BJ (cell line): ENCODE data around the gene EHBP1L1. TPM values are rescaled to one million over a fixed set of nuclear protein-coding genes. Genes with fewer than 3 reads are reported as not detected.

Experiments
- CTCF ChIA-PET: fragments of 350-600 bp; formaldehyde crosslinking; extraction: SDS; loops from one replicate; lab custom pipeline; 2021; ENCODE audit warnings: antibody characterized with exemption, inconsistent platforms; lab: Yijun Ruan, JAX
- POLR2A ChIA-PET: fragments of 300-600 bp; sonication (Branson Sonifier 250); formaldehyde crosslinking; extraction: SDS; loops from one replicate; lab custom pipeline; 2021; ENCODE audit warnings: antibody characterized with exemption; lab: Charles Lee
- DNase-seq: peaks from one replicate; pipeline ENCODE4 v3.0.0-alpha.2; 2011; ENCODE audit warnings: low read depth
- H3K27me3 ChIP-seq: 2 replicates; pipeline ENCODE4 v1.6.0; 2011; ENCODE audit warnings: low read length; ENCODE audit not compliant: control insufficient read depth, insufficient read depth
- H3K36me3 ChIP-seq: 2 replicates; pipeline ENCODE4 v1.5.1; 2011; ENCODE audit warnings: low read length; ENCODE audit not compliant: control insufficient read depth, insufficient read depth
- H3K4me3 ChIP-seq: 2 replicates; pipeline ENCODE4 v1.5.1; 2011; ENCODE audit warnings: low read depth, mild to moderate bottlenecking, control low read depth, low read length
- CTCF ChIP-seq: IDR thresholded peaks from 2 replicates; pipeline ENCODE4 v1.5.1; 2011; ENCODE audit warnings: low read depth, mild to moderate bottlenecking, control low read depth, inconsistent platforms, low read length, moderate library complexity; ENCODE audit not compliant: insufficient read depth
- polyA plus RNA-seq: library from polyadenylated mRNA; depleted of rRNA; stranded (reverse); fragments of >200 nt; gene quantifications from 2 replicates; pipeline ENCODE4 v1.2.3, GENCODE V29; 2011

Gene EHBP1L1
- polyA plus RNA-seq, 1 experiment = 30.9 TPM

- no peak for DNase-seq
- ChIA-PET POLR2A (interaction anchor here (0.6 kb wide), 1 partner anchor 160 kb away, joined by 3 read pairs; no protein-coding TSS in a partner anchor), CTCF (interaction anchor here (0.7 kb wide), 1 partner anchor 27 kb away, joined by 3 read pairs; no protein-coding TSS in a partner anchor)
- peaks cover 28% of the 10 kb centered on the region for H3K36me3 ChIP-seq
- H3K27me3 ChIP-seq = no peaks in the 10 kb centered on the region
- TF ChIP-seq CTCF = no peak
- H3K4me3 ChIP-seq = no peak overlapping the region
Measured at GRCh38 chr11:65578667-65579066, 2.8 kb downstream of the EHBP1L1 start.

DNA sequence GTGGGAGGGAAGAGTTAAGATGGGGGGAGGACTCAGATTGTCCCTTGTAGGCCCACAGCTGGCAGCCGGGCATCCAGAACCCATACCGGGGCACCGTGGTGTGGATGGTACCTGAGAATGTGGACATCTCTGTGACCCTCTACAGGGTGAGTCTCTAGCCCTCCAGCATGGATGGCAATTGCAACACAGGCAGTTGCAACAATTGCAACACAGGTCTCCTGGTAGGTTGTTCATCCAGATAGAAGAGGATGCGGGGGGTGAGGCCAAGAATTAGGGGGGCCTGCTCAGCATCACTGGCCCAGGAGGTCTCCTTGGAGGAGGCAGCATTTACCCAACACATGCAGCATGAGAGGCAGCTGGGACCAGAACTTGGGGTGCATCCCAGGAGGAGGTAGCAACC lies 3.4 kb downstream of the EHBP1L1 start:
- H3K36me3 ChIP-seq = peaks cover 28% of the 10 kb centered on the region
- POLR2A ChIA-PET = no interaction called here
- TF ChIP-seq CTCF = no peak
- CTCF ChIA-PET = no interaction called here
- no peaks in the 10 kb centered on the region for H3K27me3 ChIP-seq
- DNase-seq = no peak
- H3K4me3 ChIP-seq = no peak overlapping the region

DNA sequence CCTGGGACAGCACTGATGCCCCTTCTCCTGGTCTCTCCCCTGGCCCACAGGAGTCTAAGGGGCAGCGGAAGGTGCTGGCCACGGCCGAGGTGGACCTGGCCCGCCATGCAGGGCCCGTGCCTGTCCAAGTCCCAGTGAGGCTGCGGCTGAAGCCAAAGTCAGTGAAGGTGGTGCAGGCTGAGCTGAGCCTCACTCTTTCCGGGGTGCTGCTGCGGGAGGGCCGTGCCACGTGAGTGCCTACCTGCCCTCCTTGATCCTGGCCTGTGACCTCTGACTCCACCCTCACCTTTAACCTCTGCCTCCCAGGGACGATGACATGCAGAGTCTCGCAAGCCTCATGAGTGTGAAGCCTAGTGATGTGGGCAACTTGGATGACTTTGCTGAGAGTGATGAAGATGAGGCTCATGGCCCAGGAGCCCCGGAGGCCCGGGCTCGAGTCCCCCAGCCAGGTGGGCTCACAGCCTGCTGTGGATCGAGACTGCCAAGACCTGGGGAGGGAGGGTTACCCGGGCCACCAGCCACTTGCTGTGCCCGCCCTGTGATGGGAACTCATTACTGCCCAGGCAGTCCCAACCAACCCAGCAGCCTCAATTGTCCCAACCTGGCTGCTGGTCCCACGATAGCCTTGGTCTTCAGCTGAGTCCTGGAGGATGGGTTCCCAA lies 4.3 kb downstream of the EHBP1L1 start:
- no peak overlapping the region for H3K4me3 ChIP-seq
- peaks cover 28% of the 10 kb centered on the region for H3K36me3 ChIP-seq
- DNase-seq = no peak
- ChIA-PET CTCF (interaction anchor here (0.5 to 1.4 kb wide), 2 partner anchors 13 to 40 kb away, joined by 3 to 4 read pairs; no protein-coding TSS in a partner anchor), POLR2A (no interaction called here)
- no peaks in the 10 kb centered on the region for H3K27me3 ChIP-seq
- no peak for TF ChIP-seq CTCF

- ChIA-PET POLR2A (no interaction called here), CTCF (interaction anchor here (0.5 to 1.4 kb wide), 2 partner anchors 14 to 40 kb away, joined by 3 to 4 read pairs; no protein-coding TSS in a partner anchor)
- peaks cover 30% of the 10 kb centered on the region for H3K36me3 ChIP-seq
- H3K27me3 ChIP-seq = no peaks in the 10 kb centered on the region
- TF ChIP-seq CTCF = no peak
- no peak overlapping the region for H3K4me3 ChIP-seq
- no peak for DNase-seq
Measured at GRCh38 chr11:65580756-65581155, 4.9 kb downstream of the EHBP1L1 start.

GRCh38 chr11:65581928-65582327 lies 6.1 kb downstream of the EHBP1L1 start:
- POLR2A ChIA-PET = no interaction called here
- TF ChIP-seq CTCF = no peak
- no peak for DNase-seq
- CTCF ChIA-PET = interaction anchor here (1.0 to 2.8 kb wide), 3 partner anchors 9 to 42 kb away, joined by 3 to 10 read pairs (median 5); partner anchors contain the start of gene FAM89B
- Histone ChIP-seq H3K4me3 (no peak overlapping the region), H3K36me3 (peaks cover 30% of the 10 kb centered on the region), H3K27me3 (no peaks in the 10 kb centered on the region)
